ENCODE data around the gene C19orf85.

C19orf85 gene

DNA sequence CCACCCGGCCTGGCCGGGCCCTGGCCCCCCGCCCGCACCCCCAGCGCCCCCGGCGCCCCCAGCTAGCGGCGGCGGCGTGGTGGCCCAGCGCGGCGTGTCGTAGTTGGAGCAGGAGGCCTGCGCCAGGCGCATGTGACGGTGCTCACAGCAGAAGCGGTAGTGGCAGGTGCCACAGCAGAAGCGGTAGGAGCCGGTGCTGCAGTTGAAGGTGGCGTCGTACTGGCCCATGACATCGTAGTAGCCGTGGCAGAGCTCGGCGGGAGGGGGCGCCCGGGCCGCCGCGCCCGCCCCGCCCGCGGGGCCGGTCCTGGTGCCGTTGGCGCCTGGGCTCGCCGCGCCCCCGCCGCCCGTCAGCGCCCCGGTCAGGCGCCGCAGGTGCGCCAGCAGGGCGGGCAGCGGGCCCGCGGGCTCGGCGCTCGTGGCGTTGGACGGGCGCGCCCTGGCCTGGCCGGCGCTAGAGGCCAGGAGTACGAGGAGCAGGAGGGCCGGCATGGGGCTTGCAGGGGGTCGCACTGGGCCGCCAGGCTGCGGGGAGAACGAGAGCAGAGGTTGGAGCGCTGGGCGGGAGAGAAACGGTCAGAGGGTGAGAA, 22.1 kb downstream of the C19orf85 start:
- Histone ChIP-seq H3K4me1 (peaks cover 0 to 22% (median 9%) of the 10 kb centered on the region in 4 donors), H3K9me3 (no peaks in the 10 kb centered on the region), H3K4me3 (no peak overlapping the region), H3K36me3 (no peaks in the 10 kb centered on the region), H3K27me3 (peaks cover 0 to 93% of the 10 kb centered on the region in 2 donors), H3K27ac (no peak overlapping the region)
- intact Hi-C loops (cut with DNase I; ENCODE audit: low total_unique reads), result no loop called here
- TF ChIP-seq, protein P1, sequence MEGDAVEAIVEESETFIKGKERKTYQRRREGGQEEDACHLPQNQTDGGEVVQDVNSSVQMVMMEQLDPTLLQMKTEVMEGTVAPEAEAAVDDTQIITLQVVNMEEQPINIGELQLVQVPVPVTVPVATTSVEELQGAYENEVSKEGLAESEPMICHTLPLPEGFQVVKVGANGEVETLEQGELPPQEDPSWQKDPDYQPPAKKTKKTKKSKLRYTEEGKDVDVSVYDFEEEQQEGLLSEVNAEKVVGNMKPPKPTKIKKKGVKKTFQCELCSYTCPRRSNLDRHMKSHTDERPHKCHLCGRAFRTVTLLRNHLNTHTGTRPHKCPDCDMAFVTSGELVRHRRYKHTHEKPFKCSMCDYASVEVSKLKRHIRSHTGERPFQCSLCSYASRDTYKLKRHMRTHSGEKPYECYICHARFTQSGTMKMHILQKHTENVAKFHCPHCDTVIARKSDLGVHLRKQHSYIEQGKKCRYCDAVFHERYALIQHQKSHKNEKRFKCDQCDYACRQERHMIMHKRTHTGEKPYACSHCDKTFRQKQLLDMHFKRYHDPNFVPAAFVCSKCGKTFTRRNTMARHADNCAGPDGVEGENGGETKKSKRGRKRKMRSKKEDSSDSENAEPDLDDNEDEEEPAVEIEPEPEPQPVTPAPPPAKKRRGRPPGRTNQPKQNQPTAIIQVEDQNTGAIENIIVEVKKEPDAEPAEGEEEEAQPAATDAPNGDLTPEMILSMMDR (IDR thresholded peaks at IDR 0.05), result no peak
- no peak for DNase-seq

DNA sequence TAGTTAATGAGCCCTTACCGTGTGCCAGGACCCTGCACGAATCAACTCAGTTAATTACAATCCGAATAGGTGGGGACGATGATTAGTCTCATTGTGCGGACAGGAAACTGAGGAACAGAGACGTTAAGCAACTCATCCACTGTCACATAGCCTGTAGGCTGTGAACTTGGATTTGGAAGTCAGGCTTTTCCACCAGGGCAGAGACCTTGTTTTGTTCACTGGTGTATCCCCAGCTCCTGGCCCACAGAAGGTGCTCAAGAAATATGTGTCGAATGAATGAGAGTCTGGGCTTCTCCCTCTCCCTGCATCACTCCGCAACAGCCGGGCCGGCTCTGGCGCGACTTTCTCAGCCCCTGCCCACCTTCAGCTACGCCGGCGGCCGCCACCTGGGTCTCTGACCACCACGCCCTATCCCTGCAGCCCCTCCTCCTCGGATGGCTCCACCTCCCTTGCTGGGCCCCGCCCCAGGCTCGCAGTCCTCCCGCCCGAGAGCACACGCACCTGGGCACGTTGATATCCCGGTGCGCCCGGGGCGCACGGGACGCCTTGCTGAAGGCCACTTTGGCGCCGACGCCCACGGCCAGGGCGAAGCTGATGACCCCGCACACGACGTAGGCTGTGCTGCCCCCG, 22.7 kb downstream of the C19orf85 start:
- Histone ChIP-seq H3K36me3 (no peaks in the 10 kb centered on the region), H3K4me1 (peaks cover 0 to 22% (median 9%) of the 10 kb centered on the region in 4 donors), H3K27ac (no peak overlapping the region), H3K27me3 (peaks cover 0 to 92% of the 10 kb centered on the region in 2 donors), H3K9me3 (no peaks in the 10 kb centered on the region), H3K4me3 (no peak overlapping the region)
- no peak for DNase-seq
- TF ChIP-seq, protein P1 (IDR thresholded peaks at IDR 0.05), result no peak
- intact Hi-C loops (cut with DNase I; ENCODE audit: low total_unique reads), result no loop called here

DNA sequence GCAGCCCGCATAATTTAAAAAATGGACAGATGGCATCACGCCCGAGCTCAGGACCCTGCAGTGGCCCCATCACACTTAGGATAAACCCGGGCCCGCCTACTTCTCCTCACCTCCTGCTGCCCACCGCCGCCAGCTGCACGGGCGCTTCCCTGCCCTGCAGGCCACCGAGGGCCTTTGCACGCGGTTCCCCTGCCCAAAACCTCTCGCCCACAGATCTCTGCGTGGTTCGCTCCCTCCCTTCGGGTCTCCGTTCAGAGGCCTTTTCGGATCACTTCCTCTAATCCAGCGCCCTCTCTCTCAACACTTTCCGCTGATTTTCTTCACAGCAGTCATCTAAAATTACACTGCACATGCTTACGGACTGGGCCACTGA, 23.2 kb downstream of the C19orf85 start:
- Histone ChIP-seq H3K9me3 (no peaks in the 10 kb centered on the region), H3K27me3 (peaks cover 0 to 93% of the 10 kb centered on the region in 2 donors), H3K27ac (no peak overlapping the region), H3K4me1 (peaks cover 0 to 22% (median 9%) of the 10 kb centered on the region in 4 donors), H3K4me3 (no peak overlapping the region), H3K36me3 (no peaks in the 10 kb centered on the region)
- intact Hi-C loops (cut with DNase I; ENCODE audit: low total_unique reads), result no loop called here
- DNase-seq, result no peak
- TF ChIP-seq, protein P1 (IDR thresholded peaks at IDR 0.05), result no peak

DNA sequence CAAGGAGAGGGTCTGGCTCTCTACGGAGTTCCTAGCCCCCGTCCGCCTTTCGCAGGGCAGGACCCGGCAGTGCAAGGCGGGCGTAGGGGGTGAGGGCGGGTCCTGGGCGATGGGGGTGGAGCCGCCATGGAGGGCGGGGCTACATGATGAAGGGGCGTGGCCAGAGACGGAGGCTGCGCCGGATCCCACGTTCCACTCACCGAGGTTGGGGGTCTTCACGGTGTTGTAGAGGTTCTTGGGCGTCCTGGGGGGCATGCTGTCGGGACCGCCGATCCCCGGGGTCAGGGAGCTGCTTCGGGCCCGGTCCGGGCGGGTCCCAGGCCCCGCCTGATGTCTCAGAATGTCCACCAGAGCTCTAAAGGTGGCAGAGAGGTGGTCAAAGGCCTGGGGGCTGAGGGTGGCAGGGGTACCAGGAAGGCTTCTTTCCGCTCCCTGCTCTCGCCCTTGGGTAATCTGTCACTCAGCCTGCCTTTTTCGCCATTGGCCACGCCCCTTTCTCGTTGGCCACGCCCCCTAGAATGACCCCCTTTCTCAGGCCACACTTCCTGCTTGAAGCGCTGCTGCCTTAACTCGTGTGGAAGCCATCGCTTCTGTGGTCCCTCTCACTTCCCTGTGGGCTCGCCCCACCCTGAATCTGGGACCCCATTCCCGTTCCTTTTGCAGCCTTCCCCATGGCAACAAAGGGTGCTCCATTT, 24.0 kb downstream of the C19orf85 start:
- Histone ChIP-seq H3K36me3 (no peaks in the 10 kb centered on the region), H3K27me3 (peaks cover 0 to 93% of the 10 kb centered on the region in 2 donors), H3K9me3 (no peaks in the 10 kb centered on the region), H3K4me3 (no peak overlapping the region), H3K4me1 (peaks cover 0 to 22% (median 9%) of the 10 kb centered on the region in 4 donors), H3K27ac (no peak overlapping the region)
- TF ChIP-seq, protein P1 (IDR thresholded peaks at IDR 0.05), result no peak
- DNase-seq, result no peak
- intact Hi-C loops (cut with DNase I; ENCODE audit: low total_unique reads), result no loop called here

DNA sequence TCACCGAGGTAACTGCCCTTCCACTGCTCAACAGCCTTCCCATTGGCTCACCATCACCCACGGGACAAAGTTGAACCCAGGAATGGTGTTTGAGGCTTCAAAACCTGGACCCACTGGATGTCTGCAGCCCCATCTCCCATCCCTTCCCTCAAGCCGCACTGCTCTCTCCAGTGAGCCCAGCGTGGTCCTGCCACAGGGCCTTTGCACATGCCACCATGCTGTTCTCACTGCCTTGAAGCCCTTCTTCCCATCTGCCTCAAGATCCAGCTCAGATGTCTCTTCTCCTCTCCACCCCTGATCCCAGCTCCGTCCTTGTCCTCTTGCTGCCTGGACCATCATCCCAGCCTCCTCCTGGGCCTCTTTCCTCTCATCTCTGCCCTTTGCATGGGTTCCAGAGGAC, 25.5 kb downstream of the C19orf85 start:
- Histone ChIP-seq H3K4me3 (no peak overlapping the region), H3K36me3 (no peaks in the 10 kb centered on the region), H3K27ac (no peak overlapping the region), H3K9me3 (no peaks in the 10 kb centered on the region), H3K27me3 (peaks cover 0 to 78% of the 10 kb centered on the region in 2 donors), H3K4me1 (peaks cover 0 to 22% (median 9%) of the 10 kb centered on the region in 4 donors)
- no peak for DNase-seq
- intact Hi-C loops (cut with DNase I; ENCODE audit: low total_unique reads), result no loop called here
- TF ChIP-seq, protein P1 (IDR thresholded peaks at IDR 0.05), result no peak

Measured in tibial artery (tissue), 4 donors.